ENCODE data around the gene NIBAN1. TPM values are rescaled to one million over a fixed set of nuclear protein-coding genes. Genes with fewer than 3 reads are reported as not detected.

The NIBAN1 gene
- total RNA-seq, 1 donor from 2014 or later: 68.4 TPM

GRCh38 chr1:184994301-184994700 lies 20.0 kb upstream of the NIBAN1 start:
- H3K36me3 ChIP-seq (ENCODE audit: control insufficient read depth in 3 of 3, insufficient read depth in 3 of 3, low read length in 3 of 3): no peaks in the 10 kb centered on the region

GRCh38 chr1:184992271-184992670 lies 18.0 kb upstream of the NIBAN1 start:
- no peaks in the 10 kb centered on the region for H3K9me3 ChIP-seq (ENCODE audit: control insufficient read depth in 3 of 3, low read length in 3 of 3)

More at GRCh38 chr1:184994301-184994700, 20.0 kb upstream of the NIBAN1 start:
- Histone ChIP-seq H3K9ac (ENCODE audit: low read depth in 1 of 3, low read length in 3 of 3) (no peak overlapping the region), H3K4me1 (ENCODE audit: control insufficient read depth in 3 of 3, insufficient read depth in 3 of 3, low read length in 3 of 3) (no peaks in the 10 kb centered on the region), H3K4me3 (ENCODE audit: low read length in 3 of 3) (no peak overlapping the region), H3K9me3 (ENCODE audit: control insufficient read depth in 3 of 3, low read length in 3 of 3) (no peaks in the 10 kb centered on the region), H3K27me3 (ENCODE audit: control insufficient read depth in 3 of 3, insufficient read depth in 3 of 3, low read length in 3 of 3) (no peaks in the 10 kb centered on the region), H3K27ac (ENCODE audit: low read depth, low read length) (no peak overlapping the region)

GRCh38 chr1:184990204-184990603 lies 15.9 kb upstream of the NIBAN1 start:
- H3K4me3 ChIP-seq (ENCODE audit: low read length in 3 of 3): no peak overlapping the region
- no peaks in the 10 kb centered on the region for H3K36me3 ChIP-seq (ENCODE audit: control insufficient read depth in 3 of 3, insufficient read depth in 3 of 3, low read length in 3 of 3)
- H3K4me1 ChIP-seq (ENCODE audit: control insufficient read depth in 3 of 3, insufficient read depth in 3 of 3, low read length in 3 of 3): no peaks in the 10 kb centered on the region
- H3K9me3 ChIP-seq (ENCODE audit: control insufficient read depth in 3 of 3, low read length in 3 of 3): no peaks in the 10 kb centered on the region
- H3K9ac ChIP-seq (ENCODE audit: low read depth in 1 of 3, low read length in 3 of 3): no peak overlapping the region
- no peak overlapping the region for H3K27ac ChIP-seq (ENCODE audit: low read depth, low read length)
- H3K27me3 ChIP-seq (ENCODE audit: control insufficient read depth in 3 of 3, insufficient read depth in 3 of 3, low read length in 3 of 3): no peaks in the 10 kb centered on the region

More at GRCh38 chr1:184992271-184992670, 18.0 kb upstream of the NIBAN1 start:
- H3K27ac ChIP-seq (ENCODE audit: low read depth, low read length): no peak overlapping the region
- no peak overlapping the region for H3K4me3 ChIP-seq (ENCODE audit: low read length in 3 of 3)
- no peaks in the 10 kb centered on the region for H3K4me1 ChIP-seq (ENCODE audit: control insufficient read depth in 3 of 3, insufficient read depth in 3 of 3, low read length in 3 of 3)
- H3K27me3 ChIP-seq (ENCODE audit: control insufficient read depth in 3 of 3, insufficient read depth in 3 of 3, low read length in 3 of 3): no peaks in the 10 kb centered on the region
- H3K36me3 ChIP-seq (ENCODE audit: control insufficient read depth in 3 of 3, insufficient read depth in 3 of 3, low read length in 3 of 3): no peaks in the 10 kb centered on the region
- no peak overlapping the region for H3K9ac ChIP-seq (ENCODE audit: low read depth in 1 of 3, low read length in 3 of 3)

- H3K4me1 ChIP-seq (ENCODE audit: control insufficient read depth in 3 of 3, insufficient read depth in 3 of 3, low read length in 3 of 3): no peaks in the 10 kb centered on the region
- H3K4me3 ChIP-seq (ENCODE audit: low read length in 3 of 3): no peak overlapping the region
- no peak overlapping the region for H3K9ac ChIP-seq (ENCODE audit: low read depth in 1 of 3, low read length in 3 of 3)
- H3K27me3 ChIP-seq (ENCODE audit: control insufficient read depth in 3 of 3, insufficient read depth in 3 of 3, low read length in 3 of 3): no peaks in the 10 kb centered on the region
- H3K9me3 ChIP-seq (ENCODE audit: control insufficient read depth in 3 of 3, low read length in 3 of 3): no peaks in the 10 kb centered on the region
- no peaks in the 10 kb centered on the region for H3K36me3 ChIP-seq (ENCODE audit: control insufficient read depth in 3 of 3, insufficient read depth in 3 of 3, low read length in 3 of 3)
- no peak overlapping the region for H3K27ac ChIP-seq (ENCODE audit: low read depth, low read length)
These were observed 14.2 kb upstream of the NIBAN1 start for GRCh38 chr1:184988506-184988905.

GRCh38 chr1:184987696-184988095 lies 13.4 kb upstream of the NIBAN1 start:
- no peaks in the 10 kb centered on the region for H3K36me3 ChIP-seq (ENCODE audit: control insufficient read depth in 3 of 3, insufficient read depth in 3 of 3, low read length in 3 of 3)
- H3K27ac ChIP-seq (ENCODE audit: low read depth, low read length): no peak overlapping the region
- no peak overlapping the region for H3K4me3 ChIP-seq (ENCODE audit: low read length in 3 of 3)
- H3K27me3 ChIP-seq (ENCODE audit: control insufficient read depth in 3 of 3, insufficient read depth in 3 of 3, low read length in 3 of 3): no peaks in the 10 kb centered on the region
- H3K4me1 ChIP-seq (ENCODE audit: control insufficient read depth in 3 of 3, insufficient read depth in 3 of 3, low read length in 3 of 3): no peaks in the 10 kb centered on the region
- no peak overlapping the region for H3K9ac ChIP-seq (ENCODE audit: low read depth in 1 of 3, low read length in 3 of 3)
- H3K9me3 ChIP-seq (ENCODE audit: control insufficient read depth in 3 of 3, low read length in 3 of 3): no peaks in the 10 kb centered on the region

- no peak overlapping the region for H3K27ac ChIP-seq (ENCODE audit: low read depth, low read length)
- peaks cover 0 to 5% (median 4%) of the 10 kb centered on the region in 3 donors for H3K4me1 ChIP-seq (ENCODE audit: control insufficient read depth in 3 of 3, insufficient read depth in 3 of 3, low read length in 3 of 3)
- H3K9me3 ChIP-seq (ENCODE audit: control insufficient read depth in 3 of 3, low read length in 3 of 3): no peaks in the 10 kb centered on the region
- H3K4me3 ChIP-seq (ENCODE audit: low read length in 3 of 3): no peak overlapping the region
- no peak overlapping the region for H3K9ac ChIP-seq (ENCODE audit: low read depth in 1 of 3, low read length in 3 of 3)
- H3K36me3 ChIP-seq (ENCODE audit: control insufficient read depth in 3 of 3, insufficient read depth in 3 of 3, low read length in 3 of 3): no peaks in the 10 kb centered on the region
- H3K27me3 ChIP-seq (ENCODE audit: control insufficient read depth in 3 of 3, insufficient read depth in 3 of 3, low read length in 3 of 3): no peaks in the 10 kb centered on the region
These were observed 11.9 kb upstream of the NIBAN1 start for GRCh38 chr1:184986250-184986649.

GRCh38 chr1:184982002-184982954 lies 8.0 kb upstream of the NIBAN1 start:
- no peaks in the 10 kb centered on the region for H3K27me3 ChIP-seq (ENCODE audit: control insufficient read depth in 3 of 3, insufficient read depth in 3 of 3, low read length in 3 of 3)
- H3K36me3 ChIP-seq (ENCODE audit: control insufficient read depth in 3 of 3, insufficient read depth in 3 of 3, low read length in 3 of 3): no peaks in the 10 kb centered on the region
- peaks cover 0 to 5% (median 4%) of the 10 kb centered on the region in 3 donors for H3K4me1 ChIP-seq (ENCODE audit: control insufficient read depth in 3 of 3, insufficient read depth in 3 of 3, low read length in 3 of 3)
- H3K4me3 ChIP-seq (ENCODE audit: low read length in 3 of 3): no peak overlapping the region
- H3K9me3 ChIP-seq (ENCODE audit: control insufficient read depth in 3 of 3, low read length in 3 of 3): no peaks in the 10 kb centered on the region
- H3K9ac ChIP-seq (ENCODE audit: low read depth in 1 of 3, low read length in 3 of 3): no peak overlapping the region
- H3K27ac ChIP-seq (ENCODE audit: low read depth, low read length): no peak overlapping the region

GRCh38 chr1:184980726-184981125 lies 6.4 kb upstream of the NIBAN1 start:
- Histone ChIP-seq H3K9me3 (ENCODE audit: control insufficient read depth in 3 of 3, low read length in 3 of 3) (no peaks in the 10 kb centered on the region), H3K27me3 (ENCODE audit: control insufficient read depth in 3 of 3, insufficient read depth in 3 of 3, low read length in 3 of 3) (no peaks in the 10 kb centered on the region), H3K27ac (ENCODE audit: low read depth, low read length) (no peak overlapping the region), H3K4me1 (ENCODE audit: control insufficient read depth in 3 of 3, insufficient read depth in 3 of 3, low read length in 3 of 3) (peaks cover 0 to 5% (median 4%) of the 10 kb centered on the region in 3 donors), H3K4me3 (ENCODE audit: low read length in 3 of 3) (no peak overlapping the region), H3K9ac (ENCODE audit: low read depth in 1 of 3, low read length in 3 of 3) (no peak overlapping the region), H3K36me3 (ENCODE audit: control insufficient read depth in 3 of 3, insufficient read depth in 3 of 3, low read length in 3 of 3) (no peaks in the 10 kb centered on the region)

GRCh38 chr1:184975208-184975870 lies 1.0 kb upstream of the NIBAN1 start:
- Histone ChIP-seq H3K36me3 (ENCODE audit: control insufficient read depth in 3 of 3, insufficient read depth in 3 of 3, low read length in 3 of 3) (no peaks in the 10 kb centered on the region), H3K4me3 (ENCODE audit: low read length in 3 of 3) (no peak overlapping the region), H3K27ac (ENCODE audit: low read depth, low read length) (peak overlapping the region; percentile 82), H3K9me3 (ENCODE audit: control insufficient read depth in 3 of 3, low read length in 3 of 3) (no peaks in the 10 kb centered on the region), H3K4me1 (ENCODE audit: control insufficient read depth in 3 of 3, insufficient read depth in 3 of 3, low read length in 3 of 3) (peaks cover 0 to 18% (median 12%) of the 10 kb centered on the region in 3 donors), H3K27me3 (ENCODE audit: control insufficient read depth in 3 of 3, insufficient read depth in 3 of 3, low read length in 3 of 3) (peaks cover 0 to 3% (median 0%) of the 10 kb centered on the region in 3 donors), H3K9ac (ENCODE audit: low read depth in 1 of 3, low read length in 3 of 3) (no peak overlapping the region)

- peak overlapping the region; percentile 82 for H3K27ac ChIP-seq (ENCODE audit: low read depth, low read length)
These were observed 468 bp upstream of the NIBAN1 start for GRCh38 chr1:184974837-184975115.

More at GRCh38 chr1:184974837-184975115, 468 bp upstream of the NIBAN1 start:
- Histone ChIP-seq H3K9ac (ENCODE audit: low read depth in 1 of 3, low read length in 3 of 3) (peak overlapping the region in 1 of 3 donors; percentile 82), H3K27me3 (ENCODE audit: control insufficient read depth in 3 of 3, insufficient read depth in 3 of 3, low read length in 3 of 3) (peaks cover 0 to 3% (median 0%) of the 10 kb centered on the region in 3 donors), H3K9me3 (ENCODE audit: control insufficient read depth in 3 of 3, low read length in 3 of 3) (no peaks in the 10 kb centered on the region), H3K4me3 (ENCODE audit: low read length in 3 of 3) (peak overlapping the region in 2 of 3 donors; percentile 70 to 78), H3K36me3 (ENCODE audit: control insufficient read depth in 3 of 3, insufficient read depth in 3 of 3, low read length in 3 of 3) (no peaks in the 10 kb centered on the region), H3K4me1 (ENCODE audit: control insufficient read depth in 3 of 3, insufficient read depth in 3 of 3, low read length in 3 of 3) (peaks cover 0 to 18% (median 12%) of the 10 kb centered on the region in 3 donors)

All from skeletal muscle tissue (tissue), 4 donors.